ENCODE data around the gene JAK1. TPM values are rescaled to one million over a fixed set of nuclear protein-coding genes. Genes with fewer than 3 reads are reported as not detected.
"Not testable (repeated sequence)": the region's sequence is repeated elsewhere in the genome, so short reads cannot be mapped to it uniquely, and the experiment has no call there.

The JAK1 gene
- total and polyA plus RNA-seq, 9 of the 15 experiments (the other 6 are each of a cell fraction or from before 2014, with no cell fraction given): 9.7 to 44.1 (median 42.5) TPM

- H3K27ac ChIP-seq (ENCODE audit: extremely low read depth, low read depth, low read length); H3K9me3 ChIP-seq (replicated peaks; ENCODE audit: control insufficient read depth, insufficient read depth, low read depth, low read length); DNase-seq (ENCODE audit: extremely low read depth in 1 of 4, low spot score in 3 of 4); ATAC-seq; H3K4me2 ChIP-seq (ENCODE audit: insufficient read depth, low read length); FAIRE-seq; CTCF ChIA-PET (ENCODE audit: low intra/inter-chr PET ratio); H3K27me3 ChIP-seq (ENCODE audit: control insufficient read depth in 2 of 2, insufficient read depth in 2 of 2, low read length in 2 of 2); H3K9ac ChIP-seq (ENCODE audit: insufficient read depth in 1 of 2, low read depth in 2 of 2, low read length in 2 of 2); H2AFZ ChIP-seq (ENCODE audit: low read depth, low read length); intact Hi-C loops (cut with micrococcal nuclease); H3K36me3 ChIP-seq (ENCODE audit: control insufficient read depth, insufficient read depth, low read length); POLR2A ChIA-PET; in situ Hi-C loops (cut with MboI); BruUV-seq (replicated peaks); H3K9me1 ChIP-seq (ENCODE audit: control insufficient read depth, insufficient read depth, low read length); H3K4me3 ChIP-seq: not testable (repeated sequence)
- TF ChIP-seq ZNF146 (CRISPR knock-in tag; IDR thresholded peaks at IDR 0.05; ENCODE audit: unreplicated experiment): peak; percentile 54
- peaks cover 57% of the 10 kb centered on the region for H3K79me2 ChIP-seq (ENCODE audit: control insufficient read depth, insufficient read depth, low read length)
- H4K20me1 ChIP-seq (replicated peaks; ENCODE audit: control insufficient read depth, insufficient read depth, low read length): peaks cover 17% of the 10 kb centered on the region; the same call in 1 of the 2 replicates
- peaks cover 0 to 20% of the 10 kb centered on the region in 2 experiments; a peak in 2 of 5 replicates for H3K4me1 ChIP-seq (replicated peaks in 1 of 2; ENCODE audit: control insufficient read depth in 2 of 2, insufficient read depth in 2 of 2, low read length in 2 of 2)
Observed at GRCh38 chr1:64930640-64931039, 35.7 kb downstream of the JAK1 start.

GRCh38 chr1:64929221-64929620 lies 37.1 kb downstream of the JAK1 start:
- POLR2A ChIA-PET: no interaction called here

More at GRCh38 chr1:64929221-64929620, 37.1 kb downstream of the JAK1 start:
- intact Hi-C loops (cut with micrococcal nuclease) (no loop called here), in situ Hi-C loops (cut with MboI) (no loop called here)
- Histone ChIP-seq H3K4me1 (replicated peaks in 1 of 2; ENCODE audit: control insufficient read depth in 2 of 2, insufficient read depth in 2 of 2, low read length in 2 of 2) (peaks cover 0 to 12% of the 10 kb centered on the region in 2 experiments; a peak in 2 of 5 replicates), H3K9me3 (replicated peaks; ENCODE audit: control insufficient read depth, insufficient read depth, low read depth, low read length) (no peaks in the 10 kb centered on the region), H3K36me3 (ENCODE audit: control insufficient read depth, insufficient read depth, low read length) (no peaks in the 10 kb centered on the region), H3K4me2 (ENCODE audit: insufficient read depth, low read length) (no peak overlapping the region), H4K20me1 (replicated peaks; ENCODE audit: control insufficient read depth, insufficient read depth, low read length) (peaks cover 18% of the 10 kb centered on the region; the same call in 1 of the 2 replicates), H3K9me1 (ENCODE audit: control insufficient read depth, insufficient read depth, low read length) (no peaks in the 10 kb centered on the region), H2AFZ (ENCODE audit: low read depth, low read length) (no peak overlapping the region), H3K4me3 (no peak overlapping the region), H3K9ac (ENCODE audit: insufficient read depth in 1 of 2, low read depth in 2 of 2, low read length in 2 of 2) (no peak overlapping the region), H3K27me3 (ENCODE audit: control insufficient read depth in 2 of 2, insufficient read depth in 2 of 2, low read length in 2 of 2) (no peaks in the 10 kb centered on the region), H3K27ac (ENCODE audit: extremely low read depth, low read depth, low read length) (no peak overlapping the region), H3K79me2 (ENCODE audit: control insufficient read depth, insufficient read depth, low read length) (peaks cover 53% of the 10 kb centered on the region)
- ATAC-seq (no peak), FAIRE-seq (no peak), DNase-seq (ENCODE audit: extremely low read depth in 1 of 4, low spot score in 3 of 4) (no peak)
- no TSS peak for BruUV-seq (replicated peaks)
- CTCF ChIA-PET (ENCODE audit: low intra/inter-chr PET ratio): no interaction called here
- TF ChIP-seq ZC3H4 (CRISPR knock-in tag; IDR thresholded peaks at IDR 0.05; ENCODE audit: borderline replicate concordance) (no peak), KLF6 (CRISPR knock-in tag; IDR thresholded peaks at IDR 0.05; ENCODE audit: borderline replicate concordance) (no peak), RBM22 (IDR thresholded peaks at IDR 0.05; ENCODE audit: low read depth, low read length, poor library complexity, severe bottlenecking) (no peak), KLF16 (IDR thresholded peaks at IDR 0.05) (no peak), ZNF263 (CRISPR knock-in tag; IDR thresholded peaks at IDR 0.05; ENCODE audit: borderline replicate concordance) (no peak), STAG1 (CRISPR knock-in tag; IDR thresholded peaks at IDR 0.05; ENCODE audit: borderline replicate concordance) (no peak)

All from K562 (cell line).